ENCODE measurements around the gene GUSB. TPM values are rescaled to one million over a fixed set of nuclear protein-coding genes. Genes with fewer than 3 reads are reported as not detected.

Gene GUSB
- total RNA-seq, 4 donors from 2014 or later = 10.7 to 27.1 (median 20.7) TPM

DNA sequence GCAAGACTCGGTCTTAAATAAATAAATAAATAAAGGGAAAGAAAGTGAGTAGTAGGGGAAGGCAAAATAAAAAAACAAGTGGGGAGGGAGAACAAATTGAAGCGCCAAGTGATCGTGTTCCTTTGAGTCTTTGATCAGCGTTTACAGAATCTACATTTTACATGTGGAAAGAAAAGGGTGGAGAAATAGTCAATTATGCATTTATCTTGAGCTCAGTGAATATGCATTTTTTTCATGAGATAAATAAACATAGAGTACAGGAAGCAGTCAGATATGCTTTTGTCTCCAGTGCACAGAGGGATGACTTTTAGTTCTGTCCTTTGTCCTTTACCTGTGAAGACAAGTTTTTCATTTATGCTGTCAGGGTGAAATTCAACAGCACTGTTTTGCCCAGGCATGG, 6.1 kb upstream of the GUSB start:
- H3K9me3 ChIP-seq = no peaks in the 10 kb centered on the region
- no peaks in the 10 kb centered on the region for H3K4me1 ChIP-seq
- no peaks in the 10 kb centered on the region for H3K27me3 ChIP-seq
- DNase-seq (ENCODE audit: low spot score in 2 of 2) = no peak
- no peaks in the 10 kb centered on the region for H3K36me3 ChIP-seq
- no peak overlapping the region for H3K4me3 ChIP-seq
- 78% methylated on average over 4 of the region's 4 CpGs for WGBS
- TF ChIP-seq CTCF (IDR thresholded peaks at IDR 0.05) (no peak), POLR2A (IDR thresholded peaks at IDR 0.05) (no peak), POLR2AphosphoS5 (IDR thresholded peaks at IDR 0.05) (no peak), EP300 (IDR thresholded peaks at IDR 0.05) (no peak)
- H3K27ac ChIP-seq = no peak overlapping the region

DNA sequence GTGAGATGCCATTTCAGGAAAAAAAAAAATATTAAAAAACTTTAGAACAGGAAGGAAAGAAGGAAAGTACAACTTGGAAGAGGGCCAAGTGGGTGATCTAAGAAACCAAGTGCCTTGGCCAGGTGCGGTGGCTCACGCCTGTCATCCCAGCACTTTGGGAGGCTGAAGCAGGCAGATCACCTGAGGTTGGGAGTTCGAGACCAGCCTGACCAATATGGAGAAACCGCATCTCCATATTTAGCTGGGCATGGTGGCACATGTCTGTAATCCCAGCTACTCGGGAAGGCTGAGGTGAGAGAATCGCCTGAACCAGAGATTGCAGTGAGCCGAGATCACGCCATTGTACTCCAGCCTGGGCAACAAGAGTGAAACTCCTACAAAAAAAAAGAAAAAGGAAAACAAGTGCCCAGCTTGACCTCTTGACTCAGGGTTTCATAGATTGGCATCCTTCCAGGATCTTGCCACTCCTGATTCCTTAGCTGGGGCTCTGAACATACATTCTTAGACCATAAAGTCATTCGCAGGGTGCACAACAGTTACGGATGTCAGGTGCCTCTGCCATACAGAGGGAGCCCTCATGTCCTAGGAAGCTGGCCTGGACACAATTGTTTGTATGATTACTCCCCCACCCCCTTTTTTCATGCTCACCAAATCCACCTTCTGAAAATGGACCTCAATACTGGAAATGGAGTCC, 2.1 kb upstream of the GUSB start:
- Histone ChIP-seq H3K4me3 (no peak overlapping the region), H3K27me3 (no peaks in the 10 kb centered on the region), H3K9me3 (no peaks in the 10 kb centered on the region), H3K4me1 (peaks cover 21% of the 10 kb centered on the region), H3K36me3 (peaks cover 9% of the 10 kb centered on the region), H3K27ac (no peak overlapping the region)
- 90% methylated on average over 10 of the region's 10 CpGs for WGBS
- DNase-seq (ENCODE audit: low spot score in 2 of 2) = peak in 1 of 2 donors; percentile 34
- TF ChIP-seq EP300 (IDR thresholded peaks at IDR 0.05) (no peak), CTCF (IDR thresholded peaks at IDR 0.05) (no peak), POLR2AphosphoS5 (IDR thresholded peaks at IDR 0.05) (no peak), POLR2A (IDR thresholded peaks at IDR 0.05) (no peak)

- Histone ChIP-seq H3K27me3 (no peaks in the 10 kb centered on the region), H3K36me3 (peaks cover 18% of the 10 kb centered on the region), H3K4me1 (peaks cover 21% of the 10 kb centered on the region), H3K4me3 (peak overlapping the region; percentile 72), H3K9me3 (no peaks in the 10 kb centered on the region), H3K27ac (peak overlapping the region; percentile 20)
- DNase-seq (ENCODE audit: low spot score in 2 of 2) = peak; percentile 78 to 83
- WGBS = 26% methylated on average over 11 of the region's 11 CpGs
- TF ChIP-seq POLR2A (IDR thresholded peaks at IDR 0.05) (no peak), EP300 (IDR thresholded peaks at IDR 0.05) (no peak), CTCF (IDR thresholded peaks at IDR 0.05) (no peak), POLR2AphosphoS5 (IDR thresholded peaks at IDR 0.05) (no peak)
Measured at GRCh38 chr7:65980478-65981250, 1.3 kb downstream of the GUSB start.

GRCh38 chr7:65979583-65980477, 2.2 kb downstream of the GUSB start:
- Histone ChIP-seq H3K27me3 (no peaks in the 10 kb centered on the region), H3K4me1 (peaks cover 21% of the 10 kb centered on the region), H3K27ac (peak overlapping the region; percentile 20), H3K36me3 (peaks cover 25% of the 10 kb centered on the region), H3K9me3 (no peaks in the 10 kb centered on the region), H3K4me3 (peak overlapping the region; percentile 72)
- 86% methylated on average over 23 of the region's 29 CpGs for WGBS
- peak in 1 of 2 donors; percentile 77 for DNase-seq (ENCODE audit: low spot score in 2 of 2)
- TF ChIP-seq EP300 (IDR thresholded peaks at IDR 0.05) (no peak), CTCF (IDR thresholded peaks at IDR 0.05) (no peak), POLR2A (IDR thresholded peaks at IDR 0.05) (no peak), POLR2AphosphoS5 (IDR thresholded peaks at IDR 0.05) (no peak)
